ENCODE results near the gene SH2D4B. TPM values are rescaled to one million over a fixed set of nuclear protein-coding genes. Genes with fewer than 3 reads are reported as not detected.

SH2D4B gene
- total RNA-seq, 1 experiment from 2014 or later = 0.22 TPM

GRCh38 chr10:80658068-80658467, 120.4 kb downstream of the SH2D4B start:
- ATAC-seq (no peak), DNase-seq (ENCODE audit: low read depth, low spot score) (no peak)
- no peak overlapping the region for H2AFZ ChIP-seq (ENCODE audit: low read depth, low read length, poor library complexity, severe bottlenecking)
- TF ChIP-seq EZH2 (IDR thresholded peaks at IDR 0.05) (no peak), ZFX (IDR thresholded peaks at IDR 0.05) (no peak), JUND (IDR thresholded peaks at IDR 0.05) (no peak), CEBPB (IDR thresholded peaks at IDR 0.05; ENCODE audit: low read depth) (no peak), ZNF274 (IDR thresholded peaks at IDR 0.05; ENCODE audit: low read depth, low read length) (no peak), TCF7L2 (IDR thresholded peaks at IDR 0.05; ENCODE audit: borderline replicate concordance, extremely low read depth, insufficient read depth, insufficient read length) (no peak), REST (IDR thresholded peaks at IDR 0.05; ENCODE audit: low read depth) (no peak), YY1 (IDR thresholded peaks at IDR 0.05; ENCODE audit: extremely low read depth, insufficient replicate concordance, low read depth, low read length) (no peak), CTCF (IDR thresholded peaks at IDR 0.05 in 2 of 3, conservative IDR thresholded peaks at IDR 0.05 in 1 of 3; ENCODE audit: borderline replicate concordance in 1 of 3, insufficient read depth in 1 of 3, low read depth in 2 of 3, low read length in 2 of 3) (no peak), EZH2phosphoT487 (IDR thresholded peaks at IDR 0.05; ENCODE audit: borderline replicate concordance) (no peak), RAD21 (IDR thresholded peaks at IDR 0.05; ENCODE audit: low read depth) (no peak), SIN3A (IDR thresholded peaks at IDR 0.05; ENCODE audit: low read depth) (no peak), SP1 (IDR thresholded peaks at IDR 0.05; ENCODE audit: low read depth) (no peak), SRF (IDR thresholded peaks at IDR 0.05; ENCODE audit: low read depth) (no peak), FOSL1 (IDR thresholded peaks at IDR 0.05; ENCODE audit: low read depth) (no peak)
- RAD21 ChIA-PET (ENCODE audit: low non-redundant PET in 1 of 2, low total read pairs in 2 of 2, uncharacterized antibody in 2 of 2, unreplicated experiment in 2 of 2) = no interaction called here
- H3K4me2 ChIP-seq (ENCODE audit: low read length) = no peak overlapping the region
- no TSS peak for BruUV-seq (replicated peaks)
- peaks cover 0 to 4% of the 10 kb centered on the region in 2 experiments; a peak in 1 of 4 replicates for H3K4me1 ChIP-seq (ENCODE audit: control insufficient read depth in 1 of 2, insufficient read depth in 2 of 2, low read length in 2 of 2)
- H3K9ac ChIP-seq (ENCODE audit: low read length) = no peak overlapping the region
- no peaks in the 10 kb centered on the region for H3K27me3 ChIP-seq (ENCODE audit: insufficient read depth, low read length)
- H3K9me2 ChIP-seq (ENCODE audit: insufficient read depth) = no peaks in the 10 kb centered on the region
- no peaks in the 10 kb centered on the region for H3K79me2 ChIP-seq (ENCODE audit: insufficient read depth, low read length)
- no peaks in the 10 kb centered on the region for H3K36me3 ChIP-seq (ENCODE audit: control insufficient read depth in 1 of 2, insufficient read depth in 2 of 2, low read length in 2 of 2)
- H3K27ac ChIP-seq (ENCODE audit: low read depth, low read length) = no peak overlapping the region
- H3K4me3 ChIP-seq (replicated peaks in 1 of 2; ENCODE audit: low read depth in 1 of 2, low read length in 2 of 2) = no peak overlapping the region
- CTCF ChIA-PET = no interaction called here
- H4K20me1 ChIP-seq (ENCODE audit: insufficient read depth) = no peaks in the 10 kb centered on the region
- intact Hi-C loops (cut with micrococcal nuclease) = no loop called here
- POLR2A ChIA-PET = no interaction called here
- H3K9me3 ChIP-seq (ENCODE audit: control insufficient read depth in 1 of 2, insufficient read depth in 1 of 2, low read depth in 1 of 2, low read length in 2 of 2) = peaks cover 7 to 27% of the 10 kb centered on the region in 2 experiments; a peak in 3 of 4 replicates
